Measurements from ENCODE around the gene MRPS7. TPM values are rescaled to one million over a fixed set of nuclear protein-coding genes. Genes with fewer than 3 reads are reported as not detected.
"Not testable (repeated sequence)": the region's sequence is repeated elsewhere in the genome, so short reads cannot be mapped to it uniquely, and the experiment has no call there.

MRPS7 gene
- total RNA-seq, 1 donor, result 45.6 TPM

- peak within 1 kb of the TSS; percentile 97 for H3K27ac ChIP-seq (ENCODE audit: low read depth, low read length)
- peaks cover 7% of the 10 kb centered on the region for H3K79me2 ChIP-seq (ENCODE audit: insufficient read depth, low read length)
- H3K4me3 ChIP-seq (ENCODE audit: insufficient read depth, low read length), result peak within 1 kb of the TSS; percentile 84
- no peak for TF ChIP-seq CTCF (IDR thresholded peaks at IDR 0.05; ENCODE audit: extremely low read depth, low read depth, low read length)
- no peaks in the 10 kb centered on the region for H3K36me3 ChIP-seq (ENCODE audit: insufficient read depth, low read length)
- H3K27me3 ChIP-seq (ENCODE audit: insufficient read depth, low read length), result no peaks in the 10 kb centered on the region
- peak within 1 kb of the TSS; percentile 100 for H3K4me2 ChIP-seq (ENCODE audit: insufficient read depth, low read length)
- no peaks in the 10 kb centered on the region for H4K20me1 ChIP-seq (ENCODE audit: insufficient read depth, low read length)
- peak within 1 kb of the TSS; percentile 98 for H2AFZ ChIP-seq (ENCODE audit: low read length)
- no peaks in the 10 kb centered on the region for H3K4me1 ChIP-seq (ENCODE audit: insufficient read depth, low read length)
- H3K9me3 ChIP-seq (ENCODE audit: low read depth, low read length), result no peaks in the 10 kb centered on the region
- peak; percentile 100 for DNase-seq (ENCODE audit: insufficient read length, low spot score, missing footprints)
Observed at GRCh38 chr17:75289115-75289831, 27.6 kb downstream of the MRPS7 start, which contains the start of gene SLC25A19. TSS of gene SLC25A19 (minus strand) at chr17:75289433. CDS start at chr17:75286764, 2,669 bp downstream.

GRCh38 chr17:75289832-75290337 lies 28.2 kb downstream of the MRPS7 start:
- H4K20me1 ChIP-seq (ENCODE audit: insufficient read depth, low read length), result no peaks in the 10 kb centered on the region
- H3K9me3 ChIP-seq (ENCODE audit: low read depth, low read length), result no peaks in the 10 kb centered on the region
- no peaks in the 10 kb centered on the region for H3K36me3 ChIP-seq (ENCODE audit: insufficient read depth, low read length)
- peaks cover 7% of the 10 kb centered on the region for H3K79me2 ChIP-seq (ENCODE audit: insufficient read depth, low read length)
- H3K27ac ChIP-seq (ENCODE audit: low read depth, low read length), result peak overlapping the region; percentile 97
- DNase-seq (ENCODE audit: insufficient read length, low spot score, missing footprints), result no peak
- no peaks in the 10 kb centered on the region for H3K27me3 ChIP-seq (ENCODE audit: insufficient read depth, low read length)
- H2AFZ ChIP-seq (ENCODE audit: low read length), result peak overlapping the region; percentile 97
- peak; percentile 41 for TF ChIP-seq CTCF (IDR thresholded peaks at IDR 0.05; ENCODE audit: extremely low read depth, low read depth, low read length)
- peak overlapping the region; percentile 100 for H3K4me2 ChIP-seq (ENCODE audit: insufficient read depth, low read length)
- H3K4me3 ChIP-seq (ENCODE audit: insufficient read depth, low read length), result peak overlapping the region; percentile 84
- H3K4me1 ChIP-seq (ENCODE audit: insufficient read depth, low read length), result no peaks in the 10 kb centered on the region

- H3K4me1 ChIP-seq (ENCODE audit: insufficient read depth, low read length); DNase-seq (ENCODE audit: insufficient read length, low spot score, missing footprints); H4K20me1 ChIP-seq (ENCODE audit: insufficient read depth, low read length); H3K36me3 ChIP-seq (ENCODE audit: insufficient read depth, low read length); H3K9me3 ChIP-seq (ENCODE audit: low read depth, low read length); H3K79me2 ChIP-seq (ENCODE audit: insufficient read depth, low read length); H3K4me3 ChIP-seq (ENCODE audit: insufficient read depth, low read length); H3K4me2 ChIP-seq (ENCODE audit: insufficient read depth, low read length); H2AFZ ChIP-seq (ENCODE audit: low read length); H3K27me3 ChIP-seq (ENCODE audit: insufficient read depth, low read length); H3K27ac ChIP-seq (ENCODE audit: low read depth, low read length): not testable (repeated sequence)
Observed at GRCh38 chr17:75292810-75293448, 31.2 kb downstream of the MRPS7 start.

GRCh38 chr17:75295201-75296158 lies 33.8 kb downstream of the MRPS7 start:
- Histone ChIP-seq H3K36me3 (ENCODE audit: insufficient read depth, low read length) (no peaks in the 10 kb centered on the region), H3K27ac (ENCODE audit: low read depth, low read length) (no peak overlapping the region), H3K4me1 (ENCODE audit: insufficient read depth, low read length) (no peaks in the 10 kb centered on the region), H3K9me3 (ENCODE audit: low read depth, low read length) (no peaks in the 10 kb centered on the region), H3K27me3 (ENCODE audit: insufficient read depth, low read length) (no peaks in the 10 kb centered on the region), H4K20me1 (ENCODE audit: insufficient read depth, low read length) (no peaks in the 10 kb centered on the region), H2AFZ (ENCODE audit: low read length) (no peak overlapping the region), H3K4me2 (ENCODE audit: insufficient read depth, low read length) (no peak overlapping the region), H3K79me2 (ENCODE audit: insufficient read depth, low read length) (no peaks in the 10 kb centered on the region), H3K4me3 (ENCODE audit: insufficient read depth, low read length) (no peak overlapping the region)
- DNase-seq (ENCODE audit: insufficient read length, low spot score, missing footprints), result peak; percentile 25
- TF ChIP-seq CTCF (IDR thresholded peaks at IDR 0.05; ENCODE audit: extremely low read depth, low read depth, low read length), result no peak

Data from osteoblast (primary cell).